GM19372 (cell line): ENCODE results near the gene ENG.
"Not testable (repeated sequence)": the region's sequence is repeated elsewhere in the genome, so short reads cannot be mapped to it uniquely, and the experiment has no call there.

Experiments used
- ATAC-seq: cut with Tn5 transposase; IDR thresholded peaks from one replicate; pipeline ENCODE4 v1.9.1; 2021; ENCODE audit warnings: mild to moderate bottlenecking, low read depth, moderate library complexity; ENCODE audit not compliant: unreplicated experiment

Gene ENG

GRCh38 chr9:127878652-127879390 is 24.4 kb upstream of the ENG start:
- ATAC-seq, result no peak

DNA sequence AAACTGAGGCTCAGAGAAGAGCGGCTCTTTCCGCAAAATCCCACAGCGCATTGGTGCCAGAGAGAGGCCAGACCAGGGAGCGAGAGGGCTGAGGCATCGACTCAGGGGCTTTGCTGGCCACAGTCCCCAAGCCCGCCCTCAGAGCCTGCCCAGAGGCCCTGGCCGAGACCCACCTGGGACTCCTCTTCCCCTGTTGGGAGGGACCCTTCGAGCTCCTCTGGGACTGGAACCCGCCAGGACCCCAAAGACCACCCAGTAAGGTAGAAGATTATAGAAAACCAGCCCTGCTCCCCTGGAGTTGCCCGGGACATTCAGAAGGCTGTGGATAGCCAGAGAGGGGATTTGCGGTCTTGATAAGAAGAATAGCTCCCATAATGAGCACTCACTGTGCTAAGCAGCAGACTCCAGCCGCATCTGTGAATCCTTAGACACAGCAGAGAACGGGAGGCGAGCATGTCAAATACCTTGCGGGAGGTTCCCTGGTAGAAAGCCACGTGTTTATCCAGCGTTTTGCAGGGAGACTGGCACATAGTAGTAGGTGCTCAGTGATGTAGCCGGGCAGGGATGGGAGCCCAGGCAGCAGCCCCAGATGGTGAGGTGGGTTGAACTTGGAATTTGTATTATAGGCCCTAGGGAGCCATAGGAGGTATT is 23.7 kb upstream of the ENG start:
- ATAC-seq, result no peak

GRCh38 chr9:127877566-127877998 is 23.1 kb upstream of the ENG start, which contains the start of gene AK1:
AK1 (minus strand) TSS chr9:127877675; CDS start chr9:127874617, 3,058 bp downstream.
- ATAC-seq, result no peak

GRCh38 chr9:127876764-127877562 is 22.5 kb upstream of the ENG start:
- no peak for ATAC-seq

DNA sequence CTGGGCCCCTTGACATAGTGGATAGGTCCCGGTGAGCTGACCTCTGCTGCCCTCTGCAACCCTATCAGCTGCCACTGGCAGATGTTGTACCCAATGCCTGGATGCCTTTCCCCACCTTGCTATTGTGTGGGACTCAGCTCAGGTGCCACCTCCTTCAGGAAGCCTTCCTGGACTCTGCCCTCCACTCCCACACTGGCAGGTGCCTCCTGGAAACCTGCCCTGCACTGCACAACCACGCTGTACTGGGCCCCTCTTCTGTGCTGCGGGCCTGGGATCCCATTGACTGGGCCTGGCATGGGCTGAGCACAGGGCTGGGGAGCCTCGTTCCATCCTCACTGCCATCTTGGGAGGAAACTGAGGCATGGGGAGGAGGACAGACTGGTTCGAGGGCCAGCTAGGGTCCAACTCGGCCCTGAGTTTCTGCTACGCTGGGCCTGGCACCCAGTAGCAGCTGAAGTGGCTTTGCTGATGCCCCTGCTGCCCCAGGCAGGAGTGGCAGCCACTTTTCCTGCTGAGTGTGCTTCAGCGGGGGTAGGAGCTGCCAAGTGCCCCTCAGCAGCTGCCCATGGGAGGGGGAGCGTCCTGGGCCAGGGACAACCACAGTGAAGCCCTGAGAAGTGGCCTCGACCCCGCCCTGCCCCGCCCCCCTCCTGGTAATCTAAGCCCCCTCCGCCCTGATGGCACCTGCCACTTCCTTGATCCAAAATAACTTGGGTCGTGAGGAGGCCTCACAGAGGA is 21.7 kb upstream of the ENG start:
- ATAC-seq, result no peak

- ATAC-seq, result no peak
Measured at GRCh38 chr9:127875306-127875966, 21.0 kb upstream of the ENG start.

GRCh38 chr9:127874301-127875221 is 20.1 kb upstream of the ENG start:
- ATAC-seq, result no peak

GRCh38 chr9:127873886-127874285 is 19.4 kb upstream of the ENG start:
- no peak for ATAC-seq

DNA sequence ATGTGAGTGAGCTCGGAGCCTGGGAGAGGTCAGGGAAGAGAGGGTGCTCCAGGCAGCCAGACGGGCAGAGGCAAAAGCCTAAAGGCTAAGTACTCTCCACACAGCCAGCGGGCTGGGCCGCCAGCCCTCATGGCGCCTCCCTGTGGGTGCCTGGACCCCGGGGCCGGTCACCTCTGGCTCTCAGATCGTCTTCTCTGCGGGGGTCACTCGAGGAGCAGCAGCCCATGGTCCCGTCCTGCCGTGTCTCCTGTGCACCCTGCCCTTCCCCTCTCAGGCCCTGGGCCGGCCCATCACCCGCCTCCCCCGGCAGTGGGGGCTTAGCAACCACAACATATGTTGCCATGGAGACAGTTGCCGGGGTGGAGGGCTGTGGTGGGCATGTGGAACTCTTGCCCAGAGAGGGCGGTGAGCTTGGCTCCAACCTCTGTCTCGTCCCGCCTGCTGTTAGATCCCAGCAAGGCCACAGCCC is 18.8 kb upstream of the ENG start:
- ATAC-seq, result no peak

- ATAC-seq, result no peak
Measured at GRCh38 chr9:127872369-127873222, 18.1 kb upstream of the ENG start.

- ATAC-seq, result no peak
Measured at GRCh38 chr9:127871531-127871930, 17.1 kb upstream of the ENG start.

GRCh38 chr9:127870887-127871286 is 16.4 kb upstream of the ENG start:
- no peak for ATAC-seq

- ATAC-seq, result not testable (repeated sequence)
Measured at GRCh38 chr9:127870153-127870491, 15.7 kb upstream of the ENG start.

GRCh38 chr9:127869310-127870152 is 15.1 kb upstream of the ENG start:
- ATAC-seq, result no peak

GRCh38 chr9:127868278-127868902 is 13.9 kb upstream of the ENG start:
- ATAC-seq, result no peak

GRCh38 chr9:127867356-127868277 is 13.2 kb upstream of the ENG start:
- ATAC-seq, result no peak
